ENCODE measurements around the gene ZNF777. TPM values are rescaled to one million over a fixed set of nuclear protein-coding genes. Genes with fewer than 3 reads are reported as not detected.
"Not testable (repeated sequence)": the region's sequence is repeated elsewhere in the genome, so short reads cannot be mapped to it uniquely, and the experiment has no call there.

The ZNF777 gene
- total and polyA plus RNA-seq, 8 donors: 1.2 to 15.2 (median 5.3) TPM

DNA sequence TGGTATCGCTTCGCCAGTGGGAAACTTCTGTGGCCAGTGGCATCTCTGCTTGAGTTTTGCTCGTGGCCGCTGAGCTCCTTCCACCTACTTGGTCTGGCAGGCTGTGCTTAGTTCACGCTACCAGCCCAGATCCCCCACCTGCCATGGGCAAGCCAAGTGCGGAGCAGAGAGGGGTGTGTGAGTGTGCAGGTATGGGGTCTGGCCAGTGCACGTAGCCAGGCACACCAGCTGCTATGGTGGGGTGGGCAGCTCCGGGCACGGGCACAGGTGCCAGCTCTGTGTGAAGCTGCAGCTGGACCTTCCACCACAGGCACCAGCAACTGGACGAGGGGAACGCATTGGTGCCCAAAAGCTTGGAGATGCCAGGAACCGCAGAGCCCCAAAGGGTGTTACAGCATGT lies 56.5 kb downstream of the ZNF777 start:
- H3K27ac ChIP-seq: no peak overlapping the region
- 89 to 97% (median 92%) methylated on average over 4 to 12 of the region's 12 CpGs for WGBS, 5 donors
- DNase-seq: no peak
- no peaks in the 10 kb centered on the region for H3K4me1 ChIP-seq
- H3K36me3 ChIP-seq: no peaks in the 10 kb centered on the region
- H3K9me3 ChIP-seq: no peaks in the 10 kb centered on the region
- peaks cover 0 to 26% (median 0%) of the 10 kb centered on the region in 3 donors for H3K27me3 ChIP-seq
- TF ChIP-seq EP300 (IDR thresholded peaks at IDR 0.05) (no peak), POLR2A (IDR thresholded peaks at IDR 0.05) (no peak), POLR2AphosphoS5 (IDR thresholded peaks at IDR 0.05) (no peak)
- TF ChIP-seq, protein P1, sequence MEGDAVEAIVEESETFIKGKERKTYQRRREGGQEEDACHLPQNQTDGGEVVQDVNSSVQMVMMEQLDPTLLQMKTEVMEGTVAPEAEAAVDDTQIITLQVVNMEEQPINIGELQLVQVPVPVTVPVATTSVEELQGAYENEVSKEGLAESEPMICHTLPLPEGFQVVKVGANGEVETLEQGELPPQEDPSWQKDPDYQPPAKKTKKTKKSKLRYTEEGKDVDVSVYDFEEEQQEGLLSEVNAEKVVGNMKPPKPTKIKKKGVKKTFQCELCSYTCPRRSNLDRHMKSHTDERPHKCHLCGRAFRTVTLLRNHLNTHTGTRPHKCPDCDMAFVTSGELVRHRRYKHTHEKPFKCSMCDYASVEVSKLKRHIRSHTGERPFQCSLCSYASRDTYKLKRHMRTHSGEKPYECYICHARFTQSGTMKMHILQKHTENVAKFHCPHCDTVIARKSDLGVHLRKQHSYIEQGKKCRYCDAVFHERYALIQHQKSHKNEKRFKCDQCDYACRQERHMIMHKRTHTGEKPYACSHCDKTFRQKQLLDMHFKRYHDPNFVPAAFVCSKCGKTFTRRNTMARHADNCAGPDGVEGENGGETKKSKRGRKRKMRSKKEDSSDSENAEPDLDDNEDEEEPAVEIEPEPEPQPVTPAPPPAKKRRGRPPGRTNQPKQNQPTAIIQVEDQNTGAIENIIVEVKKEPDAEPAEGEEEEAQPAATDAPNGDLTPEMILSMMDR (IDR thresholded peaks at IDR 0.05): no peak
- intact Hi-C loops (cut with DNase I; ENCODE audit: low total_unique reads): no loop called here
- no peak overlapping the region for H3K4me3 ChIP-seq

DNA sequence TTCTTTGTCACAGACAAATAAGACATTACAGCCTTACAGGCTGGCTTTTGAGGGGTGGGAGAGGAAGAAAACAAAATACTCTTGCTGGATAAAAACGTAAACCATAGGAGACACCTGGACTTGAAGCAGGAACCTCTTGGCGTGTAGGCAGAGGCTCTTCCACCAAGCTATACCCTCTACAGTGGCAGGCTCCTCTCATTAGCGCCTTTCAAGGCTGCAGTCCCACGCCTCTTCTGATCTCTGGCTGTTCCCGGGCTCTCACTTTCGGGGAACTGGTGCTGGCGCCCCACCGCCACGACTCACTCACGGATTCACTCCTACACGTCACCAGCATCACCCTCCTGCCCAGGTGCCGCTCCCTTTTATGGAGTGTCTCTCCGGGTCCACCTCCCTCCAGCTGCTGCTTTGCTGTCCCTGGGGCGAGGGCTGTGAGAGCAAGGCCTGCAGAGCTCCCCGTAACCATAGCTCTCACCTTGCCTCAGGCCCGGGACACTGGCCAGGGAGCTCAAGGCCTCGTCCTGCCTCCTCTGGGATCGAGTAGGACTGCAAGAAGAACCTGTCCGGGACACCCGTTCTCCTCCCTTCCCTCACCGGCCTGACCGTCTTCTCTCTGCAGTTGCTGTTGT lies 62.6 kb downstream of the ZNF777 start:
- no peak for TF ChIP-seq POLR2AphosphoS5 (IDR thresholded peaks at IDR 0.05)
- TF ChIP-seq POLR2A (IDR thresholded peaks at IDR 0.05): no peak
- TF ChIP-seq, protein P1 (IDR thresholded peaks at IDR 0.05): no peak
- TF ChIP-seq EP300 (IDR thresholded peaks at IDR 0.05): no peak
- DNase-seq: no peak
- no peaks in the 10 kb centered on the region for H3K36me3 ChIP-seq
- H3K4me3 ChIP-seq: no peak overlapping the region
- H3K27me3 ChIP-seq: peaks cover 0 to 24% (median 0%) of the 10 kb centered on the region in 3 donors
- intact Hi-C loops (cut with DNase I; ENCODE audit: low total_unique reads): no loop called here
- peaks cover 0 to 10% (median 8%) of the 10 kb centered on the region in 4 donors for H3K9me3 ChIP-seq
- no peak overlapping the region for H3K27ac ChIP-seq
- H3K4me1 ChIP-seq: no peaks in the 10 kb centered on the region
- WGBS, 5 donors: 66 to 79% (median 78%) methylated on average over 13 to 22 of the region's 22 CpGs

DNA sequence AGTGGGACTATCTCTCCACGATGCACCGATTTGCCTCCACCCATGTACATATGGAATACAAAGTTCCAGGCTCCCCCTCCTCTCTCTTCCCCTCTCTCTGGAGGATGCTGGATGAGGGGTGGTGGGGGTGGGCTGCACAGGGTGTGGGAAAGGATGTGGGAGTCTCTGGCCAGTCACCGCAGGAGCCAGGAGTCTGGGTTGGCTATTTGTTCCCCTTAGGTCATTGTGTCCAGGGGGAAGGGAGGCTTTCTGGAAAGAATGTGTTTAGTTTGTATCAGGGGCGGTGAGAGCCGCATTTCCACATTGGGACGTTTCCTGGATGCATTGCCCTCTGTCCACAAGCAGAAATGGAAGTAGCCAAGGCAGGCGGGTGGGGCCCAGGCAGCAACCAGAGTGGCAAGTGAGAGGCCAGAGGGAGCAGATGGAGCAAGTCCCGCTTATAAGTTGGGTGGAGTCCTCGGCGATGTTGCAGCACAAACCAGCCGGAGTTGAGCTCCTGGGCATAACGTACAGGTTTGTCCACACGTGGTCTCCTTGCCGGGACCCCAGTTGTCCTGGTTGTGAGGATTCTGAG lies 63.3 kb downstream of the ZNF777 start:
- 58 to 68% (median 63%) methylated on average over 14 of the region's 14 CpGs for WGBS, 5 donors
- no peak for DNase-seq
- H3K27me3 ChIP-seq: peaks cover 0 to 24% (median 0%) of the 10 kb centered on the region in 3 donors
- H3K27ac ChIP-seq: no peak overlapping the region
- H3K4me1 ChIP-seq: no peaks in the 10 kb centered on the region
- TF ChIP-seq, protein P1 (IDR thresholded peaks at IDR 0.05): no peak
- no peak for TF ChIP-seq POLR2AphosphoS5 (IDR thresholded peaks at IDR 0.05)
- no peak for TF ChIP-seq POLR2A (IDR thresholded peaks at IDR 0.05)
- no peak for TF ChIP-seq EP300 (IDR thresholded peaks at IDR 0.05)
- H3K9me3 ChIP-seq: peaks cover 0 to 10% (median 8%) of the 10 kb centered on the region in 4 donors
- no peak overlapping the region for H3K4me3 ChIP-seq
- intact Hi-C loops (cut with DNase I; ENCODE audit: low total_unique reads): no loop called here
- H3K36me3 ChIP-seq: no peaks in the 10 kb centered on the region

DNA sequence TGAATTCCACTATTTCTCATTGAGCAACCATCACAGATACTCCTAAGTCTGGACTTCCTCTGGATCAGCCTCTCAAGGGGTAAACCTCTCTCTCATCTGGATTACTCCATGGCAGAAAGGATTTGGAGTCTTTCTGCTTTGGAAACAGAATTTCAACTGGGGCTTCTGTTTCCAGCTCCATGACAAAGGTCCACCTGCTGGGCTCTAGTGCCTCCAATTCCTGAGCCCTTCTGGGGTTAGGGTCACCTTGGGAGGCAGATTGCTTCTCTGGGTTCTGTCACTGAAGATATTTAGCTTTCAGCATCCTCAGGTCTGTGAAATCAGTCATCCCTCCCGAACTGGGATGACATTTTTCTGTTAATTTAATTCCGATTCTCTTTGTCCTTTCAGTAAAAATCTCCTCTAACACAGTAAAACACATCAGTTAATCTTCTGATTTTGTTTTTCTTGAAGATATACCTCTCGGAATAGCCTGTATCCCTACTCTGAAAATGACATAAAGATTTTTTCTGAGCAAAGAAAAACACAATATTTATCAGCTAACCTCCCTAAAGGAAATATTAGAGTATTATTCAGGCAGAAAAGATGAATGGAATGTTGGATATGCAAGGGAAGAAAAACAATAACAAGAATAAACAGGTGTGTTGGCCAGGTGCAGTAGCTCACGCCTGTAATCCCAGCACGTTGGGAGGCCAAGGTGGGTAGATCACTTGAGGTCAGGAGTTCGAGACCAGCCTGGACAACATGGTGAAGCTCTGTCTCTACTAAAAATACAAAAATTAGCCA lies 72.1 kb downstream of the ZNF777 start:
- DNase-seq; H3K27me3 ChIP-seq; H3K4me1 ChIP-seq; intact Hi-C loops (cut with DNase I; ENCODE audit: low total_unique reads); H3K36me3 ChIP-seq; H3K4me3 ChIP-seq; H3K9me3 ChIP-seq; H3K27ac ChIP-seq: not testable (repeated sequence)
- 58 to 75% (median 71%) methylated on average over 6 of the region's 6 CpGs for WGBS, 5 donors

DNA sequence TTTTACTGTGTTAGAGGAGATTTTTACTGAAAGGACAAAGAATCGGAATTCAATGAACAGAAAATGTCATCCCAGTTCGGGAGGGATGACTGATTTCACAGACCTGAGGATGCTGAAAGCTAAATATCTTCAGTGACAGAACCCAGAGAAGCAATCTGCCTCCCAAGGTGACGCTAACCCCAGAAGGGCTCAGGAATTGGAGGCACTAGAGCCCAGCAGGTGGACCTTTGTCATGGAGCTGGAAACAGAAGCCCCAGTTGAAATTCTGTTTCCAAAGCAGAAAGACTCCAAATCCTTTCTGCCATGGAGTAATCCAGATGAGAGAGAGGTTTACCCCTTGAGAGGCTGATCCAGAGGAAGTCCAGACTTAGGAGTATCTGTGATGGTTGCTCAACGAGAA lies 74.3 kb downstream of the ZNF777 start:
- H3K27me3 ChIP-seq; H3K36me3 ChIP-seq; DNase-seq; intact Hi-C loops (cut with DNase I; ENCODE audit: low total_unique reads); H3K4me3 ChIP-seq; H3K9me3 ChIP-seq; H3K4me1 ChIP-seq; H3K27ac ChIP-seq: not testable (repeated sequence)
- WGBS, 5 donors: 59 to 81% (median 71%) methylated on average over 4 of the region's 4 CpGs
